Neural progenitor cell (in vitro differentiated cells): ENCODE data around the gene AP1G1.

Source experiments
- EZH2phosphoT487 ChIP-seq: fragments of 200-600 bp; sonication (generic); IDR thresholded peaks from 2 replicates; pipeline ENCODE4 v1.6.1; 2017; ENCODE audit warnings: antibody characterized with exemption
- TF ChIP-seq, protein P1 (sequence below): fragments of 200-600 bp; sonication (generic); IDR thresholded peaks from 2 replicates; pipeline ENCODE4 v1.5.1; 2017; ENCODE audit warnings: antibody characterized with exemption, mild to moderate bottlenecking

DNA sequence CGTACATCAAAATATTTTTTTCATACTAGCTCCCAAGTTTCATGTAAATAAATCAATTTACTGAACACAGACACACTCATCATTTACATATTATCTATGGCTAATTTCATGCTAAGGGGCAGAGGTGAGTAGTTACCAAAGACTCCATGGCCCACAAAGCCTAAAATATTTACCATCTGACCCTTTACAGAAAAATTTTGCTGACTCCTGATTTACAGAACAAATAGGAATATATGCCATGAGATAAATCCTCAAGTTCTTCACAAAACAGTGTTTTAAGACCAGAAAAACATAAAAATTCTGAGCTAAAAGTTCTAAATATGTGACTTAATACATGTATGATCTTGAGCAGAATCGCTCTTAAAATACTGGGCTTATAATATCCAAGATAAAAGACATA is 47.5 kb downstream of the AP1G1 start:
- TF ChIP-seq, protein P1, sequence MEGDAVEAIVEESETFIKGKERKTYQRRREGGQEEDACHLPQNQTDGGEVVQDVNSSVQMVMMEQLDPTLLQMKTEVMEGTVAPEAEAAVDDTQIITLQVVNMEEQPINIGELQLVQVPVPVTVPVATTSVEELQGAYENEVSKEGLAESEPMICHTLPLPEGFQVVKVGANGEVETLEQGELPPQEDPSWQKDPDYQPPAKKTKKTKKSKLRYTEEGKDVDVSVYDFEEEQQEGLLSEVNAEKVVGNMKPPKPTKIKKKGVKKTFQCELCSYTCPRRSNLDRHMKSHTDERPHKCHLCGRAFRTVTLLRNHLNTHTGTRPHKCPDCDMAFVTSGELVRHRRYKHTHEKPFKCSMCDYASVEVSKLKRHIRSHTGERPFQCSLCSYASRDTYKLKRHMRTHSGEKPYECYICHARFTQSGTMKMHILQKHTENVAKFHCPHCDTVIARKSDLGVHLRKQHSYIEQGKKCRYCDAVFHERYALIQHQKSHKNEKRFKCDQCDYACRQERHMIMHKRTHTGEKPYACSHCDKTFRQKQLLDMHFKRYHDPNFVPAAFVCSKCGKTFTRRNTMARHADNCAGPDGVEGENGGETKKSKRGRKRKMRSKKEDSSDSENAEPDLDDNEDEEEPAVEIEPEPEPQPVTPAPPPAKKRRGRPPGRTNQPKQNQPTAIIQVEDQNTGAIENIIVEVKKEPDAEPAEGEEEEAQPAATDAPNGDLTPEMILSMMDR: no peak
- TF ChIP-seq EZH2phosphoT487: no peak
